ENCODE measurements around the gene ZFP69B. TPM values are rescaled to one million over a fixed set of nuclear protein-coding genes. Genes with fewer than 3 reads are reported as not detected.

ZFP69B gene
- total RNA-seq, 6 experiments from 2014 or later = 0.14 to 1.5 (median 0.87) TPM

DNA sequence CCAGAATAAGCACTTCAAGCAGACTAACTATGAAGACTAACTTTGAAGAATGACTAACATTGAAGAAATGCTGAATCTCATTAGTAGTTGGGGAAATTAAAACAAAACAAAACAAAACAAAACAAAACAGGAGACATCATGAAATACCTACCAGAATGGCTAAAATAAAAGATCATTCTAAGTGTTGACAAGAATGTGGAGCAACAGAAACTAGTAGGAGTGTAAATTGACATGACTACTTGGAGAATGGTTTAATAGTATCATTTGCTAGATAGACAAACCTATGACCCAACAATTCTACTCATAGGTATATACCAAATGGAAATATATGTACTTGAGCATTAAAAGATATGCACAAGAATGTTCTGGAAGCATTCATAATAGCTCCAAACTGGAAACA lies 18.9 kb upstream of the ZFP69B start:
- H3K4me1 ChIP-seq = no peaks in the 10 kb centered on the region
- TF ChIP-seq CTCF (IDR thresholded peaks at IDR 0.05) = no peak
- no peak for TF ChIP-seq POLR2A (IDR thresholded peaks at IDR 0.05)
- no peak for DNase-seq
- H3K27me3 ChIP-seq = no peaks in the 10 kb centered on the region
- no peak overlapping the region for H3K4me3 ChIP-seq
- H3K36me3 ChIP-seq = no peaks in the 10 kb centered on the region
- H3K27ac ChIP-seq = no peak overlapping the region
- H3K9me3 ChIP-seq = no peaks in the 10 kb centered on the region
- intact Hi-C loops (cut with DNase I) = no loop called here
- no peak for ATAC-seq

- ATAC-seq (peak in 3 of 4 donors; percentile 24 to 65 (median 51)), DNase-seq (no peak)
- no peaks in the 10 kb centered on the region for H3K27me3 ChIP-seq
- H3K9me3 ChIP-seq = no peaks in the 10 kb centered on the region
- no peaks in the 10 kb centered on the region for H3K4me1 ChIP-seq
- no peak for TF ChIP-seq POLR2A (IDR thresholded peaks at IDR 0.05)
- TF ChIP-seq CTCF (IDR thresholded peaks at IDR 0.05) = no peak
- 53% methylated on average over 3 of the region's 3 CpGs for WGBS (ENCODE audit: insufficient coverage, low coverage, low lambda C conversion rate, missing lambda C conversion rate)
- H3K36me3 ChIP-seq = no peaks in the 10 kb centered on the region
- intact Hi-C loops (cut with DNase I) = no loop called here
- H3K4me3 ChIP-seq = no peak overlapping the region
- peak overlapping the region; percentile 8 to 43 (median 29) for H3K27ac ChIP-seq
Measured at GRCh38 chr1:40432644-40433390, 17.5 kb upstream of the ZFP69B start.

GRCh38 chr1:40435471-40435870 lies 14.8 kb upstream of the ZFP69B start:
- Histone ChIP-seq H3K4me1 (no peaks in the 10 kb centered on the region), H3K36me3 (no peaks in the 10 kb centered on the region), H3K27me3 (no peaks in the 10 kb centered on the region), H3K27ac (no peak overlapping the region), H3K4me3 (no peak overlapping the region), H3K9me3 (no peaks in the 10 kb centered on the region)
- TF ChIP-seq POLR2A (IDR thresholded peaks at IDR 0.05) (no peak), CTCF (IDR thresholded peaks at IDR 0.05) (no peak)
- DNase-seq = no peak
- intact Hi-C loops (cut with DNase I) = no loop called here
- 73% methylated on average over 4 of the region's 5 CpGs for WGBS (ENCODE audit: insufficient coverage, low coverage, low lambda C conversion rate, missing lambda C conversion rate)
- peak in 1 of 4 donors; percentile 10 for ATAC-seq

- ATAC-seq = no peak
- H3K27me3 ChIP-seq = no peaks in the 10 kb centered on the region
Measured at GRCh38 chr1:40435876-40436275, 14.4 kb upstream of the ZFP69B start.

More at GRCh38 chr1:40435876-40436275, 14.4 kb upstream of the ZFP69B start:
- TF ChIP-seq CTCF (IDR thresholded peaks at IDR 0.05) (no peak), POLR2A (IDR thresholded peaks at IDR 0.05) (no peak)
- 87% methylated on average over 3 of the region's 4 CpGs for WGBS (ENCODE audit: insufficient coverage, low coverage, low lambda C conversion rate, missing lambda C conversion rate)
- intact Hi-C loops (cut with DNase I) = no loop called here
- H3K4me1 ChIP-seq = no peaks in the 10 kb centered on the region
- DNase-seq = no peak
- H3K4me3 ChIP-seq = no peak overlapping the region
- no peaks in the 10 kb centered on the region for H3K9me3 ChIP-seq
- H3K36me3 ChIP-seq = no peaks in the 10 kb centered on the region
- no peak overlapping the region for H3K27ac ChIP-seq

Data from right lobe of liver (tissue), 6 donors.